Thoracic aorta (tissue), 2 donors: ENCODE measurements around the gene ID4. TPM values are rescaled to one million over a fixed set of nuclear protein-coding genes. Genes with fewer than 3 reads are reported as not detected.

Experiments used
- ATAC-seq: fragments of 150-250 bp; one replicate; pipeline ENCODE4 v1.8.0; 2017; ENCODE audit warnings: low read depth; ENCODE audit not compliant: insufficient number of reproducible peaks, low FRiP score
- DNase-seq: peaks from one replicate; pipeline ENCODE4 v3.0.0-alpha.2; 2020; ENCODE audit warnings: low spot score
- H3K27ac ChIP-seq, 2 donors: fragments of 200-600 bp; sonication (generic); 1 replicate in 1 of 2; 2 replicates in 1 of 2; pipeline ENCODE4 v1.5.1; 2016; ENCODE audit warnings: mild to moderate bottlenecking in 2 of 2, moderate library complexity in 2 of 2
- H3K27me3 ChIP-seq: fragments of 200-600 bp; sonication (generic); replicated peaks from 2 replicates; pipeline ENCODE4 v1.6.0; 2016; ENCODE audit warnings: mild to moderate bottlenecking; ENCODE audit not compliant: insufficient read depth
- H3K36me3 ChIP-seq: fragments of 200-600 bp; sonication (generic); one replicate; pipeline ENCODE4 v1.5.1; 2016
- H3K4me1 ChIP-seq, 2 donors: fragments of 200-600 bp; sonication (generic); 1 replicate in 1 of 2; 2 replicates in 1 of 2; pipeline versions ENCODE4 v1.5.1 to v1.6.0; 2016; ENCODE audit warnings: low read depth in 2 of 2, mild to moderate bottlenecking in 1 of 2; ENCODE audit not compliant: control insufficient read depth in 1 of 2
- H3K4me3 ChIP-seq: fragments of 200-600 bp; sonication (generic); 2 replicates; pipeline ENCODE4 v1.5.1; 2016; ENCODE audit warnings: mild to moderate bottlenecking
- H3K9me3 ChIP-seq: fragments of 200-600 bp; sonication (generic); 2 replicates; pipeline ENCODE4 v1.5.1; 2016
- total RNA-seq, 2 donors: library from RNA; depleted of rRNA; stranded (reverse); fragments of >200 nt; gene quantifications; one replicate each; pipeline versions ENCODE4 v1.1.0 to v1.2.3, GENCODE V29; 2016
- TF ChIP-seq, protein P1 (sequence below): fragments of 200-600 bp; sonication (generic); IDR thresholded peaks from one replicate; pipeline ENCODE4 v1.5.1; 2019; ENCODE audit warnings: antibody characterized with exemption

ID4 gene
- total RNA-seq, 2 donors from 2014 or later: 83.3 to 130 TPM

GRCh38 chr6:19869464-19869863 lies 32.3 kb downstream of the ID4 start:
- Histone ChIP-seq H3K27ac (no peak overlapping the region), H3K27me3 (no peaks in the 10 kb centered on the region), H3K4me1 (no peaks in the 10 kb centered on the region), H3K9me3 (no peaks in the 10 kb centered on the region), H3K36me3 (no peaks in the 10 kb centered on the region), H3K4me3 (no peak overlapping the region)
- DNase-seq: no peak
- TF ChIP-seq, protein P1, sequence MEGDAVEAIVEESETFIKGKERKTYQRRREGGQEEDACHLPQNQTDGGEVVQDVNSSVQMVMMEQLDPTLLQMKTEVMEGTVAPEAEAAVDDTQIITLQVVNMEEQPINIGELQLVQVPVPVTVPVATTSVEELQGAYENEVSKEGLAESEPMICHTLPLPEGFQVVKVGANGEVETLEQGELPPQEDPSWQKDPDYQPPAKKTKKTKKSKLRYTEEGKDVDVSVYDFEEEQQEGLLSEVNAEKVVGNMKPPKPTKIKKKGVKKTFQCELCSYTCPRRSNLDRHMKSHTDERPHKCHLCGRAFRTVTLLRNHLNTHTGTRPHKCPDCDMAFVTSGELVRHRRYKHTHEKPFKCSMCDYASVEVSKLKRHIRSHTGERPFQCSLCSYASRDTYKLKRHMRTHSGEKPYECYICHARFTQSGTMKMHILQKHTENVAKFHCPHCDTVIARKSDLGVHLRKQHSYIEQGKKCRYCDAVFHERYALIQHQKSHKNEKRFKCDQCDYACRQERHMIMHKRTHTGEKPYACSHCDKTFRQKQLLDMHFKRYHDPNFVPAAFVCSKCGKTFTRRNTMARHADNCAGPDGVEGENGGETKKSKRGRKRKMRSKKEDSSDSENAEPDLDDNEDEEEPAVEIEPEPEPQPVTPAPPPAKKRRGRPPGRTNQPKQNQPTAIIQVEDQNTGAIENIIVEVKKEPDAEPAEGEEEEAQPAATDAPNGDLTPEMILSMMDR: no peak
- no peak for ATAC-seq

- Histone ChIP-seq H3K36me3 (no peaks in the 10 kb centered on the region), H3K9me3 (no peaks in the 10 kb centered on the region), H3K4me1 (no peaks in the 10 kb centered on the region), H3K27me3 (no peaks in the 10 kb centered on the region), H3K27ac (no peak overlapping the region), H3K4me3 (no peak overlapping the region)
- TF ChIP-seq, protein P1: no peak
- ATAC-seq: no peak
- no peak for DNase-seq
Observed at GRCh38 chr6:19870322-19870721, 33.2 kb downstream of the ID4 start.

DNA sequence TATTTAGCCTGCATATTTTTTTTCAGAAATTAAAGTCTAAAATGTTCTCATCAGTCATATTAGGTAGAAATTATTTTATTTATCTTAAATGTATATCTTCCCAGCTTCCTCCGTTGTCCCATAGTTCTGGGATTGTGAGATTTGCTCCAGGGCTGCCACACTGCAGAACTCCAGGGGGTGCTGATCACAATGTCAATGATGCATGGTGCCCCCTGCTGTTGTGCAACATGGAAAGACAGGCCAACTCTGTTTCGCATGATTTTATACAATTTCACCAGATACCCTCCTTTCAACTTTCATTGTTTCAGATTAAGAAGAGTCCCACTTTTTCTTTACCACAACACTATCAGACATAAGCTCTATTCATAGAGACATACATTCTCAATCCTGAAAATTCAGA lies 35.9 kb downstream of the ID4 start:
- H3K9me3 ChIP-seq: no peaks in the 10 kb centered on the region

GRCh38 chr6:19876672-19877071 lies 39.5 kb downstream of the ID4 start:
- H3K9me3 ChIP-seq: no peaks in the 10 kb centered on the region
- TF ChIP-seq, protein P1: no peak
- no peak for DNase-seq
- no peaks in the 10 kb centered on the region for H3K27me3 ChIP-seq
- ATAC-seq: no peak
- H3K4me3 ChIP-seq: no peak overlapping the region
- H3K27ac ChIP-seq: no peak overlapping the region
- H3K36me3 ChIP-seq: no peaks in the 10 kb centered on the region
- no peaks in the 10 kb centered on the region for H3K4me1 ChIP-seq

More for the DNA sequence above, 35.9 kb downstream of the ID4 start:
- no peak for DNase-seq
- TF ChIP-seq, protein P1: no peak
- H3K4me3 ChIP-seq: no peak overlapping the region
- no peak overlapping the region for H3K27ac ChIP-seq
- H3K36me3 ChIP-seq: no peaks in the 10 kb centered on the region
- no peaks in the 10 kb centered on the region for H3K27me3 ChIP-seq
- H3K4me1 ChIP-seq: no peaks in the 10 kb centered on the region
- no peak for ATAC-seq

DNA sequence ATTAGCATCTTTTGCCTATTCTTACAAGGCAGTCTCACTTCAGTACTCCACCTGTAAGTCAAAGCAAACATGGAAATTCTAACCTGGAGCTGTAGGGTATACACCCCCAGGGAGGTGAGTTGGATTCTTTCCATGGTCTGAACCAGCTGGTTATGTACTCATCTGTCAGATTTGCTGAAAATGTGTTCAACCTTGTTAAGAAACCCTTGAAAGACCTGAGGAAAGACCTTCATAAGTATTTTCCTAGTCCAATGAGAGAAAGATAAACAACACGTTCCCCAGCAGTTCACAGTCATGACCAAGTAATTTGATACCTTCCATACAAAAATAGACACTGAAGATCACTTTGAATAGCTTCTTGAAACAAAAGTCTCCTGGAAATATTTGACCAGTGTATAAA lies 42.5 kb downstream of the ID4 start:
- H3K27ac ChIP-seq: no peak overlapping the region
- DNase-seq (no peak), ATAC-seq (no peak)
- H3K4me3 ChIP-seq: no peak overlapping the region
- H3K36me3 ChIP-seq: no peaks in the 10 kb centered on the region
- no peaks in the 10 kb centered on the region for H3K9me3 ChIP-seq
- TF ChIP-seq, protein P1: no peak
- H3K4me1 ChIP-seq: no peaks in the 10 kb centered on the region
- H3K27me3 ChIP-seq: no peaks in the 10 kb centered on the region
